ENCODE measurements around the gene EIF2B2.
A peak's percentile ranks its signal among the peaks of the same experiment; 100 is the strongest.

Gene EIF2B2

GRCh38 chr14:75001261-75001660 is 1.5 kb upstream of the EIF2B2 start:
- no peak for DNase-seq

GRCh38 chr14:75001899-75002298 is 822 bp upstream of the EIF2B2 start:
- DNase-seq: no peak

- DNase-seq: no peak
Observed at GRCh38 chr14:75003250-75004027, 718 bp downstream of the EIF2B2 start.

- no peak for DNase-seq
Observed at GRCh38 chr14:75005357-75005756, 2.6 kb downstream of the EIF2B2 start.

GRCh38 chr14:75009176-75009575 is 6.5 kb downstream of the EIF2B2 start:
- DNase-seq: no peak

GRCh38 chr14:75010472-75011093 is 7.9 kb downstream of the EIF2B2 start:
- DNase-seq: no peak

GRCh38 chr14:75011356-75011994 is 8.8 kb downstream of the EIF2B2 start:
- DNase-seq: peak; percentile 36

- no peak for DNase-seq
Observed at GRCh38 chr14:75013290-75013689, 10.6 kb downstream of the EIF2B2 start.

GRCh38 chr14:75015496-75015895 is 12.8 kb downstream of the EIF2B2 start:
- DNase-seq: no peak

- DNase-seq: no peak
Observed at GRCh38 chr14:75016815-75017214, 14.1 kb downstream of the EIF2B2 start.

GRCh38 chr14:75018694-75019093 is 16.0 kb downstream of the EIF2B2 start:
- DNase-seq: no peak

GRCh38 chr14:75022655-75023054 is 19.9 kb downstream of the EIF2B2 start:
- DNase-seq: peak; percentile 19

GRCh38 chr14:75023108-75023507 is 20.4 kb downstream of the EIF2B2 start:
- no peak for DNase-seq

GRCh38 chr14:75025082-75025481 is 22.4 kb downstream of the EIF2B2 start:
- DNase-seq: no peak

- DNase-seq: no peak
Observed at GRCh38 chr14:75025876-75026275, 23.2 kb downstream of the EIF2B2 start.

GRCh38 chr14:75030147-75030546 is 27.4 kb downstream of the EIF2B2 start:
- no peak for DNase-seq

GRCh38 chr14:75032939-75033338 is 30.2 kb downstream of the EIF2B2 start:
- DNase-seq: no peak

- DNase-seq: no peak
Observed at GRCh38 chr14:75040507-75040906, 37.8 kb downstream of the EIF2B2 start.

GRCh38 chr14:75040959-75041358 is 38.2 kb downstream of the EIF2B2 start:
- DNase-seq: no peak

- no peak for DNase-seq
Observed at GRCh38 chr14:75041613-75042012, 38.9 kb downstream of the EIF2B2 start.

- DNase-seq: no peak
Observed at GRCh38 chr14:75042035-75042434, 39.3 kb downstream of the EIF2B2 start.

- DNase-seq: no peak
Observed at GRCh38 chr14:75044322-75044721, 41.6 kb downstream of the EIF2B2 start.

GRCh38 chr14:75044752-75045151 is 42.0 kb downstream of the EIF2B2 start:
- no peak for DNase-seq

- DNase-seq: no peak
Observed at GRCh38 chr14:75046275-75046674, 43.6 kb downstream of the EIF2B2 start.

All from stimulated activated CD4-positive, alpha-beta T cell treated with anti-CD3 and anti-CD28 coated beads, Interleukin-15, amount 100 ng/mL, for 24 hours (primary cell).